Osteoblast (primary cell): ENCODE results near the gene ASTN2. TPM values are rescaled to one million over a fixed set of nuclear protein-coding genes. Genes with fewer than 3 reads are reported as not detected.
A peak's percentile ranks its signal among the peaks of the same experiment; 100 is the strongest.

Experiments used
- DNase-seq: peaks from one replicate; pipeline ENCODE4 v3.0.0; 2011; ENCODE audit warnings: low spot score, mixed read lengths; ENCODE audit not compliant: insufficient read length; ENCODE audit errors: missing footprints
- H2AFZ ChIP-seq: 2 replicates; pipeline ENCODE4 v1.6.0; 2011; ENCODE audit warnings: mild to moderate bottlenecking, low read length
- H3K27ac ChIP-seq: 2 replicates; pipeline ENCODE4 v1.5.1; 2011; ENCODE audit warnings: mild to moderate bottlenecking, low read depth, low read length, moderate library complexity
- H3K27me3 ChIP-seq: 2 replicates; pipeline ENCODE4 v1.6.0; 2012; ENCODE audit warnings: mild to moderate bottlenecking, control low read depth, inconsistent platforms, low read length, moderate library complexity; ENCODE audit not compliant: insufficient read depth
- H3K36me3 ChIP-seq: 2 replicates; pipeline ENCODE4 v1.5.1; 2011; ENCODE audit warnings: mild to moderate bottlenecking, low read length, control low read depth, moderate library complexity; ENCODE audit not compliant: insufficient read depth
- H3K4me1 ChIP-seq: 2 replicates; pipeline ENCODE4 v1.5.1; 2011; ENCODE audit warnings: mild to moderate bottlenecking, low read length, control low read depth, moderate library complexity; ENCODE audit not compliant: insufficient read depth
- H3K4me2 ChIP-seq: 2 replicates; pipeline ENCODE4 v1.6.0; 2011; ENCODE audit warnings: mild to moderate bottlenecking, low read length; ENCODE audit not compliant: insufficient read depth
- H3K4me3 ChIP-seq: fragments of 200-600 bp; sonication (generic); 3 replicates; pipeline ENCODE4 v1.5.1; 2012; ENCODE audit warnings: mild to moderate bottlenecking, low read length, inconsistent platforms; ENCODE audit not compliant: insufficient read depth
- H3K79me2 ChIP-seq: 2 replicates; pipeline ENCODE4 v1.6.0; 2012; ENCODE audit warnings: mild to moderate bottlenecking, low read length, control low read depth, inconsistent platforms; ENCODE audit not compliant: insufficient read depth
- H3K9me3 ChIP-seq: 2 replicates; pipeline ENCODE4 v1.5.1; 2011; ENCODE audit warnings: low read depth, low read length, control low read depth
- H4K20me1 ChIP-seq: 2 replicates; pipeline ENCODE4 v1.6.0; 2012; ENCODE audit warnings: mild to moderate bottlenecking, low read length, control low read depth; ENCODE audit not compliant: insufficient read depth
- CTCF ChIP-seq: IDR thresholded peaks from 2 replicates; pipeline ENCODE4 v1.5.1; 2011; ENCODE audit warnings: mild to moderate bottlenecking, low read depth, low read length, moderate library complexity; ENCODE audit errors: extremely low read depth
- total RNA-seq: library from RNA; depleted of rRNA; stranded (reverse); fragments of >200 nt; gene quantifications from 2 replicates; pipeline ENCODE4 v1.2.3, GENCODE V29; 2012

The ASTN2 gene
- total RNA-seq, 1 donor: 4.7 TPM

GRCh38 chr9:116641292-116642059, 773.4 kb downstream of the ASTN2 start:
- no peak for DNase-seq
- no peak overlapping the region for H3K4me3 ChIP-seq
- TF ChIP-seq CTCF: no peak
- H3K79me2 ChIP-seq: no peaks in the 10 kb centered on the region
- no peaks in the 10 kb centered on the region for H4K20me1 ChIP-seq
- H2AFZ ChIP-seq: no peak overlapping the region
- H3K4me1 ChIP-seq: peaks cover 15% of the 10 kb centered on the region
- H3K36me3 ChIP-seq: no peaks in the 10 kb centered on the region
- no peaks in the 10 kb centered on the region for H3K9me3 ChIP-seq
- no peaks in the 10 kb centered on the region for H3K27me3 ChIP-seq
- H3K4me2 ChIP-seq: no peak overlapping the region
- no peak overlapping the region for H3K27ac ChIP-seq

- Histone ChIP-seq H4K20me1 (no peaks in the 10 kb centered on the region), H3K9me3 (no peaks in the 10 kb centered on the region), H3K27ac (no peak overlapping the region), H3K79me2 (no peaks in the 10 kb centered on the region), H3K4me3 (no peak overlapping the region), H3K36me3 (no peaks in the 10 kb centered on the region), H3K4me2 (no peak overlapping the region), H3K4me1 (peaks cover 11% of the 10 kb centered on the region), H2AFZ (no peak overlapping the region), H3K27me3 (no peaks in the 10 kb centered on the region)
- no peak for TF ChIP-seq CTCF
- DNase-seq: peak; percentile 51
These were observed 775.6 kb downstream of the ASTN2 start for GRCh38 chr9:116639251-116639741.

GRCh38 chr9:116635908-116636307, 778.9 kb downstream of the ASTN2 start:
- Histone ChIP-seq H3K4me2 (no peak overlapping the region), H3K27ac (no peak overlapping the region), H3K4me1 (peaks cover 23% of the 10 kb centered on the region), H4K20me1 (no peaks in the 10 kb centered on the region), H2AFZ (no peak overlapping the region), H3K4me3 (no peak overlapping the region), H3K9me3 (no peaks in the 10 kb centered on the region), H3K36me3 (no peaks in the 10 kb centered on the region), H3K79me2 (no peaks in the 10 kb centered on the region), H3K27me3 (no peaks in the 10 kb centered on the region)
- no peak for TF ChIP-seq CTCF
- no peak for DNase-seq

- H3K4me2 ChIP-seq: peak overlapping the region; percentile 61
These were observed 781.6 kb downstream of the ASTN2 start for GRCh38 chr9:116632990-116633838.

More at GRCh38 chr9:116632990-116633838, 781.6 kb downstream of the ASTN2 start:
- peak; percentile 80 for DNase-seq
- peak overlapping the region; percentile 77 for H3K27ac ChIP-seq
- no peaks in the 10 kb centered on the region for H3K27me3 ChIP-seq
- no peaks in the 10 kb centered on the region for H3K79me2 ChIP-seq
- peak overlapping the region; percentile 8 for H3K4me3 ChIP-seq
- H3K36me3 ChIP-seq: no peaks in the 10 kb centered on the region
- H3K9me3 ChIP-seq: no peaks in the 10 kb centered on the region
- H3K4me1 ChIP-seq: peaks cover 17% of the 10 kb centered on the region
- no peak overlapping the region for H2AFZ ChIP-seq
- H4K20me1 ChIP-seq: no peaks in the 10 kb centered on the region
- no peak for TF ChIP-seq CTCF
